ENCODE results near the gene STK32B. TPM values are rescaled to one million over a fixed set of nuclear protein-coding genes. Genes with fewer than 3 reads are reported as not detected.

Gene STK32B
- total and polyA plus RNA-seq, 2 experiments from 2014 or later = 0.71 to 2.3 TPM

GRCh38 chr4:5069901-5070300, 18.6 kb downstream of the STK32B start:
- H3K4me1 ChIP-seq (ENCODE audit: insufficient read depth) = peaks cover 14% of the 10 kb centered on the region; the same call in 1 of the 2 replicates
- H3K27me3 ChIP-seq (ENCODE audit: insufficient read depth) = no peaks in the 10 kb centered on the region
- no peak for ATAC-seq
- H3F3A ChIP-seq (replicated peaks; ENCODE audit: low read depth) = no peaks in the 10 kb centered on the region
- H4K20me1 ChIP-seq (replicated peaks; ENCODE audit: insufficient read depth) = no peaks in the 10 kb centered on the region
- no peak overlapping the region for H3K4me3 ChIP-seq
- no peaks in the 10 kb centered on the region for H3K79me2 ChIP-seq (replicated peaks; ENCODE audit: insufficient read depth)
- no peak for DNase-seq (ENCODE audit: low spot score)
- H3K9me3 Mint-ChIP-seq = peaks cover 10% of the 10 kb centered on the region
- no peaks in the 10 kb centered on the region for H3K27me3 Mint-ChIP-seq (ENCODE audit: insufficient read depth, low read depth, poor library complexity)
- H3K27ac Mint-ChIP-seq = no peak overlapping the region
- no peak overlapping the region for H3K4me3 Mint-ChIP-seq
- no peak for TF ChIP-seq NANOG (IDR thresholded peaks at IDR 0.05; ENCODE audit: borderline replicate concordance)
- no peak for TF ChIP-seq EZH2phosphoT487 (IDR thresholded peaks at IDR 0.05; ENCODE audit: unreplicated experiment)
- no peak for TF ChIP-seq ZNF331 (CRISPR knock-in tag; IDR thresholded peaks at IDR 0.05; ENCODE audit: low read depth)
- TF ChIP-seq CREB1 (CRISPR knock-in tag; IDR thresholded peaks at IDR 0.05; ENCODE audit: low read depth) = no peak
- TF ChIP-seq, protein P1, sequence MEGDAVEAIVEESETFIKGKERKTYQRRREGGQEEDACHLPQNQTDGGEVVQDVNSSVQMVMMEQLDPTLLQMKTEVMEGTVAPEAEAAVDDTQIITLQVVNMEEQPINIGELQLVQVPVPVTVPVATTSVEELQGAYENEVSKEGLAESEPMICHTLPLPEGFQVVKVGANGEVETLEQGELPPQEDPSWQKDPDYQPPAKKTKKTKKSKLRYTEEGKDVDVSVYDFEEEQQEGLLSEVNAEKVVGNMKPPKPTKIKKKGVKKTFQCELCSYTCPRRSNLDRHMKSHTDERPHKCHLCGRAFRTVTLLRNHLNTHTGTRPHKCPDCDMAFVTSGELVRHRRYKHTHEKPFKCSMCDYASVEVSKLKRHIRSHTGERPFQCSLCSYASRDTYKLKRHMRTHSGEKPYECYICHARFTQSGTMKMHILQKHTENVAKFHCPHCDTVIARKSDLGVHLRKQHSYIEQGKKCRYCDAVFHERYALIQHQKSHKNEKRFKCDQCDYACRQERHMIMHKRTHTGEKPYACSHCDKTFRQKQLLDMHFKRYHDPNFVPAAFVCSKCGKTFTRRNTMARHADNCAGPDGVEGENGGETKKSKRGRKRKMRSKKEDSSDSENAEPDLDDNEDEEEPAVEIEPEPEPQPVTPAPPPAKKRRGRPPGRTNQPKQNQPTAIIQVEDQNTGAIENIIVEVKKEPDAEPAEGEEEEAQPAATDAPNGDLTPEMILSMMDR (conservative IDR thresholded peaks at IDR 0.05; ENCODE audit: low read depth in 2 of 2) = no peak
- TF ChIP-seq, protein P2, sequence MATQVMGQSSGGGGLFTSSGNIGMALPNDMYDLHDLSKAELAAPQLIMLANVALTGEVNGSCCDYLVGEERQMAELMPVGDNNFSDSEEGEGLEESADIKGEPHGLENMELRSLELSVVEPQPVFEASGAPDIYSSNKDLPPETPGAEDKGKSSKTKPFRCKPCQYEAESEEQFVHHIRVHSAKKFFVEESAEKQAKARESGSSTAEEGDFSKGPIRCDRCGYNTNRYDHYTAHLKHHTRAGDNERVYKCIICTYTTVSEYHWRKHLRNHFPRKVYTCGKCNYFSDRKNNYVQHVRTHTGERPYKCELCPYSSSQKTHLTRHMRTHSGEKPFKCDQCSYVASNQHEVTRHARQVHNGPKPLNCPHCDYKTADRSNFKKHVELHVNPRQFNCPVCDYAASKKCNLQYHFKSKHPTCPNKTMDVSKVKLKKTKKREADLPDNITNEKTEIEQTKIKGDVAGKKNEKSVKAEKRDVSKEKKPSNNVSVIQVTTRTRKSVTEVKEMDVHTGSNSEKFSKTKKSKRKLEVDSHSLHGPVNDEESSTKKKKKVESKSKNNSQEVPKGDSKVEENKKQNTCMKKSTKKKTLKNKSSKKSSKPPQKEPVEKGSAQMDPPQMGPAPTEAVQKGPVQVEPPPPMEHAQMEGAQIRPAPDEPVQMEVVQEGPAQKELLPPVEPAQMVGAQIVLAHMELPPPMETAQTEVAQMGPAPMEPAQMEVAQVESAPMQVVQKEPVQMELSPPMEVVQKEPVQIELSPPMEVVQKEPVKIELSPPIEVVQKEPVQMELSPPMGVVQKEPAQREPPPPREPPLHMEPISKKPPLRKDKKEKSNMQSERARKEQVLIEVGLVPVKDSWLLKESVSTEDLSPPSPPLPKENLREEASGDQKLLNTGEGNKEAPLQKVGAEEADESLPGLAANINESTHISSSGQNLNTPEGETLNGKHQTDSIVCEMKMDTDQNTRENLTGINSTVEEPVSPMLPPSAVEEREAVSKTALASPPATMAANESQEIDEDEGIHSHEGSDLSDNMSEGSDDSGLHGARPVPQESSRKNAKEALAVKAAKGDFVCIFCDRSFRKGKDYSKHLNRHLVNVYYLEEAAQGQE (IDR thresholded peaks at IDR 0.05; ENCODE audit: unreplicated experiment) = no peak
- TF ChIP-seq, protein P3, sequence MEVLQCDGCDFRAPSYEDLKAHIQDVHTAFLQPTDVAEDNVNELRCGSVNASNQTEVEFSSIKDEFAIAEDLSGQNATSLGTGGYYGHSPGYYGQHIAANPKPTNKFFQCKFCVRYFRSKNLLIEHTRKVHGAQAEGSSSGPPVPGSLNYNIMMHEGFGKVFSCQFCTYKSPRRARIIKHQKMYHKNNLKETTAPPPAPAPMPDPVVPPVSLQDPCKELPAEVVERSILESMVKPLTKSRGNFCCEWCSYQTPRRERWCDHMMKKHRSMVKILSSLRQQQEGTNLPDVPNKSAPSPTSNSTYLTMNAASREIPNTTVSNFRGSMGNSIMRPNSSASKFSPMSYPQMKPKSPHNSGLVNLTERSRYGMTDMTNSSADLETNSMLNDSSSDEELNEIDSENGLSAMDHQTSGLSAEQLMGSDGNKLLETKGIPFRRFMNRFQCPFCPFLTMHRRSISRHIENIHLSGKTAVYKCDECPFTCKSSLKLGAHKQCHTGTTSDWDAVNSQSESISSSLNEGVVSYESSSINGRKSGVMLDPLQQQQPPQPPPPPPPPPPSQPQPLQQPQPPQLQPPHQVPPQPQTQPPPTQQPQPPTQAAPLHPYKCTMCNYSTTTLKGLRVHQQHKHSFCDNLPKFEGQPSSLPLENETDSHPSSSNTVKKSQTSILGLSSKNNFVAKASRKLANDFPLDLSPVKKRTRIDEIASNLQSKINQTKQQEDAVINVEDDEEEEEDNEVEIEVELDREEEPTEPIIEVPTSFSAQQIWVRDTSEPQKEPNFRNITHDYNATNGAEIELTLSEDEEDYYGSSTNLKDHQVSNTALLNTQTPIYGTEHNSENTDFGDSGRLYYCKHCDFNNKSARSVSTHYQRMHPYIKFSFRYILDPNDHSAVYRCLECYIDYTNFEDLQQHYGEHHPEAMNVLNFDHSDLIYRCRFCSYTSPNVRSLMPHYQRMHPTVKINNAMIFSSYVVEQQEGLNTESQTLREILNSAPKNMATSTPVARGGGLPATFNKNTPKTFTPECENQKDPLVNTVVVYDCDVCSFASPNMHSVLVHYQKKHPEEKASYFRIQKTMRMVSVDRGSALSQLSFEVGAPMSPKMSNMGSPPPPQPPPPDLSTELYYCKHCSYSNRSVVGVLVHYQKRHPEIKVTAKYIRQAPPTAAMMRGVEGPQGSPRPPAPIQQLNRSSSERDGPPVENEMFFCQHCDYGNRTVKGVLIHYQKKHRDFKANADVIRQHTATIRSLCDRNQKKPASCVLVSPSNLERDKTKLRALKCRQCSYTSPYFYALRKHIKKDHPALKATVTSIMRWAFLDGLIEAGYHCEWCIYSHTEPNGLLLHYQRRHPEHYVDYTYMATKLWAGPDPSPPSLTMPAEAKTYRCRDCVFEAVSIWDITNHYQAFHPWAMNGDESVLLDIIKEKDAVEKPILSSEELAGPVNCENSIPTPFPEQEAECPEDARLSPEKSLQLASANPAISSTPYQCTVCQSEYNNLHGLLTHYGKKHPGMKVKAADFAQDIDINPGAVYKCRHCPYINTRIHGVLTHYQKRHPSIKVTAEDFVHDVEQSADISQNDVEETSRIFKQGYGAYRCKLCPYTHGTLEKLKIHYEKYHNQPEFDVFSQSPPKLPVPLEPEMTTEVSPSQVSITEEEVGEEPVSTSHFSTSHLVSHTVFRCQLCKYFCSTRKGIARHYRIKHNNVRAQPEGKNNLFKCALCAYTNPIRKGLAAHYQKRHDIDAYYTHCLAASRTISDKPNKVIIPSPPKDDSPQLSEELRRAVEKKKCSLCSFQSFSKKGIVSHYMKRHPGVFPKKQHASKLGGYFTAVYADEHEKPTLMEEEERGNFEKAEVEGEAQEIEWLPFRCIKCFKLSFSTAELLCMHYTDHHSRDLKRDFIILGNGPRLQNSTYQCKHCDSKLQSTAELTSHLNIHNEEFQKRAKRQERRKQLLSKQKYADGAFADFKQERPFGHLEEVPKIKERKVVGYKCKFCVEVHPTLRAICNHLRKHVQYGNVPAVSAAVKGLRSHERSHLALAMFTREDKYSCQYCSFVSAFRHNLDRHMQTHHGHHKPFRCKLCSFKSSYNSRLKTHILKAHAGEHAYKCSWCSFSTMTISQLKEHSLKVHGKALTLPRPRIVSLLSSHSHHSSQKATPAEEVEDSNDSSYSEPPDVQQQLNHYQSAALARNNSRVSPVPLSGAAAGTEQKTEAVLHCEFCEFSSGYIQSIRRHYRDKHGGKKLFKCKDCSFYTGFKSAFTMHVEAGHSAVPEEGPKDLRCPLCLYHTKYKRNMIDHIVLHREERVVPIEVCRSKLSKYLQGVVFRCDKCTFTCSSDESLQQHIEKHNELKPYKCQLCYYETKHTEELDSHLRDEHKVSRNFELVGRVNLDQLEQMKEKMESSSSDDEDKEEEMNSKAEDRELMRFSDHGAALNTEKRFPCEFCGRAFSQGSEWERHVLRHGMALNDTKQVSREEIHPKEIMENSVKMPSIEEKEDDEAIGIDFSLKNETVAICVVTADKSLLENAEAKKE (CRISPR knock-in tag; IDR thresholded peaks at IDR 0.05) = no peak
- no peak overlapping the region for H3K27ac ChIP-seq (ENCODE audit: low read depth)
- no peaks in the 10 kb centered on the region for H3K9me2 ChIP-seq (ENCODE audit: insufficient read depth)
- no peaks in the 10 kb centered on the region for H3K36me3 ChIP-seq (ENCODE audit: insufficient read depth)
- H3K4me1 Mint-ChIP-seq = peaks cover 19% of the 10 kb centered on the region
- no peak overlapping the region for H2AFZ ChIP-seq
- no peak overlapping the region for H3K4me2 ChIP-seq
- peaks cover 3% of the 10 kb centered on the region; the same call in 2 of the 3 replicates for H3K36me3 Mint-ChIP-seq (ENCODE audit: low read depth)
